B cell (primary cell): Measurements from ENCODE around the gene HOXC9. TPM values are rescaled to one million over a fixed set of nuclear protein-coding genes. Genes with fewer than 3 reads are reported as not detected.

Experiments used
- ATAC-seq: fragments of 200-7000 bp; cut with Tn5 transposase; one replicate; pipeline ENCODE4 v1.10.0; 2021; ENCODE audit warnings: low read depth, mild to moderate bottlenecking, moderate number of reproducible peaks, moderate library complexity
- CTCF ChIA-PET: fragments of 350-600 bp; sonication (Branson Sonifier 250); formaldehyde crosslinking; loops from one replicate; lab custom pipeline; 2021; ENCODE audit warnings: antibody characterized with exemption, inconsistent platforms; lab: Charles Lee
- POLR2A ChIA-PET: fragments of 350-600 bp; sonication (Branson Sonifier 250); formaldehyde crosslinking; loops from one replicate; lab custom pipeline; 2021; ENCODE audit warnings: antibody characterized with exemption; lab: Charles Lee
- DNase-seq: peaks from one replicate; pipeline ENCODE4 v3.0.0; 2013
- H2AFZ ChIP-seq: 2 replicates; pipeline ENCODE4 v1.6.1; 2012; ENCODE audit warnings: mild to moderate bottlenecking, low read depth, low read length; ENCODE audit not compliant: insufficient read depth, poor library complexity, severe bottlenecking
- H3K27ac ChIP-seq, 2 donors: 1 replicate in 1 of 2; 2 replicates in 1 of 2; pipeline ENCODE4 v1.5.1; 2012 to 2013; ENCODE audit warnings: low read length in 2 of 2, mild to moderate bottlenecking in 2 of 2, moderate library complexity in 1 of 2
- H3K27me3 ChIP-seq, 4 experiments: fragments of 200-600 bp in 1 of 4; sonication (generic) in 1 of 4; replicated peaks in 1 of 4; 1 replicate in 2 of 4; 2 replicates in 2 of 4; pipeline versions ENCODE4 v1.6.1 to v1.7.0; 2013 to 2016; ENCODE audit warnings: low read length in 3 of 4, mild to moderate bottlenecking in 2 of 4, mixed read lengths in 1 of 4, moderate library complexity in 1 of 4; ENCODE audit not compliant: insufficient read depth in 4 of 4, control insufficient read depth in 3 of 4; ENCODE audit errors: control extremely low read depth in 1 of 4
- H3K36me3 ChIP-seq, 2 experiments: replicated peaks in 1 of 2; 1 replicate in 1 of 2; 2 replicates in 1 of 2; pipeline versions ENCODE4 v1.6.1 to v1.7.1; 2013; ENCODE audit warnings: low read length in 1 of 2; ENCODE audit not compliant: insufficient read depth in 2 of 2, control insufficient read depth in 1 of 2; ENCODE audit errors: control extremely low read depth in 1 of 2, extremely low read depth in 1 of 2
- H3K4me1 ChIP-seq, 2 donors: fragments of 200-600 bp in 1 of 2; sonication (generic) in 1 of 2; 1 replicate in 1 of 2; 2 replicates in 1 of 2; pipeline versions ENCODE4 v1.5.1 to v1.6.1; 2013 to 2017; ENCODE audit warnings: low read length in 2 of 2; ENCODE audit not compliant: control insufficient read depth in 2 of 2, insufficient read depth in 2 of 2
- H3K4me2 ChIP-seq: replicated peaks from 2 replicates; pipeline ENCODE3; 2012; ENCODE audit warnings: mild to moderate bottlenecking, low read depth, low read length; ENCODE audit not compliant: poor library complexity, severe bottlenecking
- H3K4me3 ChIP-seq, 5 experiments: fragments of 200-600 bp in 1 of 5; sonication (generic) in 1 of 5; 1 replicate in 3 of 5; 2 replicates in 2 of 5; pipeline versions ENCODE4 v1.5.1 to v1.7.0; 2011 to 2016; ENCODE audit warnings: low read length in 4 of 5, mild to moderate bottlenecking in 4 of 5, low read depth in 2 of 5, control low read depth in 1 of 5, moderate library complexity in 1 of 5; ENCODE audit not compliant: insufficient read depth in 1 of 5; ENCODE audit errors: control extremely low read depth in 1 of 5, extremely low read depth in 1 of 5
- H3K79me2 ChIP-seq: fragments of 200-600 bp; sonication (generic); one replicate; pipeline ENCODE4 v1.6.0; 2016; ENCODE audit warnings: low read length; ENCODE audit not compliant: control insufficient read depth, insufficient read depth
- H3K9ac ChIP-seq: fragments of 200-600 bp; sonication (generic); 2 replicates; pipeline ENCODE4 v1.6.1; 2017; ENCODE audit warnings: mild to moderate bottlenecking, low read length, moderate library complexity
- H3K9me3 ChIP-seq, 3 donors: one replicate each; pipeline versions ENCODE4 v1.6.1 to v1.7.1; 2013; ENCODE audit warnings: low read length in 2 of 3; ENCODE audit not compliant: control insufficient read depth in 2 of 3, insufficient read depth in 1 of 3; ENCODE audit errors: control extremely low read depth in 1 of 3
- H4K20me1 ChIP-seq: 2 replicates; pipeline ENCODE4 v1.6.0; 2012; ENCODE audit warnings: mild to moderate bottlenecking, low read length; ENCODE audit not compliant: insufficient read depth, control insufficient read depth, poor library complexity, severe bottlenecking
- H3K27ac Mint-ChIP-seq: one replicate; pipeline ENCODE4 v1.8.0; 2021; ENCODE audit warnings: mixed read lengths
- H3K27me3 Mint-ChIP-seq: one replicate; pipeline ENCODE4 v1.8.0; 2021; ENCODE audit warnings: mixed read lengths
- H3K4me1 Mint-ChIP-seq: one replicate; pipeline ENCODE4 v1.8.0; 2021; ENCODE audit warnings: mixed read lengths
- H3K4me3 Mint-ChIP-seq: one replicate; pipeline ENCODE4 v1.8.0; 2021; ENCODE audit warnings: mixed read lengths
- H3K9me3 Mint-ChIP-seq: one replicate; pipeline ENCODE4 v1.8.0; 2022; ENCODE audit warnings: mixed read lengths; ENCODE audit not compliant: insufficient read depth
- EZH2 ChIP-seq: IDR thresholded peaks from 2 replicates; pipeline ENCODE4 v1.6.1; 2012; ENCODE audit warnings: borderline replicate concordance, low read depth, mild to moderate bottlenecking, moderate library complexity, low read length; ENCODE audit not compliant: insufficient read depth, poor library complexity, severe bottlenecking
- WGBS: methylation state at CpG from one replicate; pipeline ENCODE4 v1.1.5; 2013; ENCODE audit warnings: missing lambda C conversion rate; ENCODE audit not compliant: insufficient coverage; 5-methylcytosine and 5-hydroxymethylcytosine counted together
- intact Hi-C: fragments of 100-400 bp; cut with micrococcal nuclease; formaldehyde crosslinking; loops from one replicate; pipeline ENCODE4 v1.10.0; 2022
- polyA plus RNA-seq: library from polyadenylated mRNA; depleted of rRNA; stranded (reverse); fragments of >200 nt; gene quantifications from 2 replicates; pipeline ENCODE4 v1.2.3, GENCODE V29; 2012
- total RNA-seq, 2 donors: library from RNA; stranded (reverse); fragments of 120-200 nt in 1 of 2; gene quantifications; 1 replicate in 1 of 2; 2 replicates in 1 of 2; pipeline versions ENCODE4 v1.2.3 to v1.2.4, GENCODE V29; 2013 to 2022
- TF ChIP-seq, protein P1 (sequence below): fragments of 200-600 bp; IDR thresholded peaks from one replicate; pipeline ENCODE4 v1.8.0; 2022; ENCODE audit warnings: antibody characterized with exemption, mild to moderate bottlenecking

HOXC9 gene
- total and polyA plus RNA-seq, 2 donors (not counting 1 experiment from before 2014, with no cell fraction given) = not detected

DNA sequence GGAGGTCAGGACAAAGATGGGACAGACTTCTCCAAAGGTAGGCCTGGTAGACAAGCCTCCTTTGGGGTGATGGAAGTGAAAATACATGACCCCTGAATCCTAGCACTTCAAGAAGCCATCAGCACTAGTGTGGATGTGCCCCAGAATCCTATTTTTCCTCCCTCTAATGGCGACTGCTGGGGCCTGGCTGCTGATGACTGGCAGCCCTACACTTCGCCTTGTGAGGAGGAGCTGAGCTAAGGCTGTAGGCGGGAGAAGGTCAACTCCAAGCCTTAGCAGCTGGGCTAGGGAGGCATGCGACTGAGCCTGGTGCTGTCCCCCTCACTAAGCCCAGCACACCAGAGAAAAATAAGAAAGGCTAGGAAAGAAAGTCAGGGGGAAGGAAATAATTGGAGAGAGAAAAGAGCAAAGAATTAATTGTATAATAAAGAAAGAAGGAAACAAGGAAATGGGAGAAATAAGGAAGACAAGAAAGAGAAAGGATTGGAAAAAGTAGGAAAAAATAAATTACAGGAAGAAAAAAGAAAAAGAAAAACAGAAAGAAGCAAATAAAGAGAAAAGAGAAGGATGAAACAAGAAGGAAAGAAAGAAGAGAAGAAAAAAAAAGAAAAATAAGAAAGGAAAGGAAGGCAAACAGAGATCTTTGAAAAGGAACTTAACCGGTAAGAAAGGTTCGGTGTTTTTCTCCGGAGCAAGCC lies 19.7 kb upstream of the HOXC9 start:
- CTCF ChIA-PET = interaction anchor here (1.5 kb wide), 1 partner anchor 22 kb away, joined by 4 read pairs; no protein-coding TSS in a partner anchor
- Histone ChIP-seq H4K20me1 (no peaks in the 10 kb centered on the region), H3K9me3 (peaks cover 0 to 78% (median 16%) of the 10 kb centered on the region in 3 donors), H3K27ac (no peak overlapping the region), H3K27me3 (peaks cover 0 to 97% (median 89%) of the 10 kb centered on the region in 4 experiments), H3K79me2 (no peaks in the 10 kb centered on the region), H2AFZ (no peak overlapping the region), H3K36me3 (no peaks in the 10 kb centered on the region), H3K9ac (no peak overlapping the region), H3K4me3 (peak overlapping the region in 1 of 5 experiments; percentile 3), H3K4me2 (no peak overlapping the region), H3K4me1 (peaks cover 22 to 31% of the 10 kb centered on the region in 2 donors)
- POLR2A ChIA-PET = no interaction called here
- peaks cover 82% of the 10 kb centered on the region for H3K27me3 Mint-ChIP-seq
- intact Hi-C loops = no loop called here
- H3K27ac Mint-ChIP-seq = no peak overlapping the region
- no peak overlapping the region for H3K4me3 Mint-ChIP-seq
- peaks cover 10% of the 10 kb centered on the region for H3K4me1 Mint-ChIP-seq
- TF ChIP-seq, protein P1, sequence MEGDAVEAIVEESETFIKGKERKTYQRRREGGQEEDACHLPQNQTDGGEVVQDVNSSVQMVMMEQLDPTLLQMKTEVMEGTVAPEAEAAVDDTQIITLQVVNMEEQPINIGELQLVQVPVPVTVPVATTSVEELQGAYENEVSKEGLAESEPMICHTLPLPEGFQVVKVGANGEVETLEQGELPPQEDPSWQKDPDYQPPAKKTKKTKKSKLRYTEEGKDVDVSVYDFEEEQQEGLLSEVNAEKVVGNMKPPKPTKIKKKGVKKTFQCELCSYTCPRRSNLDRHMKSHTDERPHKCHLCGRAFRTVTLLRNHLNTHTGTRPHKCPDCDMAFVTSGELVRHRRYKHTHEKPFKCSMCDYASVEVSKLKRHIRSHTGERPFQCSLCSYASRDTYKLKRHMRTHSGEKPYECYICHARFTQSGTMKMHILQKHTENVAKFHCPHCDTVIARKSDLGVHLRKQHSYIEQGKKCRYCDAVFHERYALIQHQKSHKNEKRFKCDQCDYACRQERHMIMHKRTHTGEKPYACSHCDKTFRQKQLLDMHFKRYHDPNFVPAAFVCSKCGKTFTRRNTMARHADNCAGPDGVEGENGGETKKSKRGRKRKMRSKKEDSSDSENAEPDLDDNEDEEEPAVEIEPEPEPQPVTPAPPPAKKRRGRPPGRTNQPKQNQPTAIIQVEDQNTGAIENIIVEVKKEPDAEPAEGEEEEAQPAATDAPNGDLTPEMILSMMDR = peak; percentile 37
- no peak for TF ChIP-seq EZH2
- no peak for ATAC-seq
- 10% methylated on average over 5 of the region's 7 CpGs for WGBS
- DNase-seq = no peak
- no peaks in the 10 kb centered on the region for H3K9me3 Mint-ChIP-seq
